Right lobe of liver (tissue), 6 donors: Measurements from ENCODE around the gene PARVB. TPM values are rescaled to one million over a fixed set of nuclear protein-coding genes. Genes with fewer than 3 reads are reported as not detected.
A peak's percentile ranks its signal among the peaks of the same experiment; 100 is the strongest.

Experiments used
- ATAC-seq, 4 donors: fragments of 200-7000 bp; cut with Tn5 transposase; one replicate each; pipeline ENCODE4 v1.9.1; 2020; ENCODE audit warnings: mild to moderate bottlenecking in 4 of 4, moderate library complexity in 4 of 4
- DNase-seq, 3 donors: peaks; one replicate each; pipeline ENCODE4 v3.0.0-alpha.2; 2020
- H3K27ac ChIP-seq, 3 donors: fragments of 200-600 bp; one replicate each; pipeline ENCODE4 v1.8.0; 2022
- H3K27me3 ChIP-seq, 2 donors: fragments of 200-600 bp; one replicate each; pipeline ENCODE4 v1.8.0; 2022
- H3K36me3 ChIP-seq, 4 donors: fragments of 200-600 bp; sonication (generic) in 1 of 4; one replicate each; pipeline versions ENCODE4 v1.5.1 to v1.8.0; 2017 to 2022; ENCODE audit warnings: control low read depth in 1 of 4
- H3K4me1 ChIP-seq, 4 donors: fragments of 200-600 bp; sonication (generic) in 1 of 4; one replicate each; pipeline versions ENCODE4 v1.5.1 to v1.8.0; 2017 to 2022; ENCODE audit warnings: control low read depth in 1 of 4
- H3K4me3 ChIP-seq, 3 donors: fragments of 200-600 bp; one replicate each; pipeline ENCODE4 v1.8.0; 2022
- H3K9me3 ChIP-seq, 4 donors: fragments of 200-600 bp; sonication (generic) in 1 of 4; one replicate each; pipeline versions ENCODE4 v1.5.1 to v1.8.0; 2017 to 2022; ENCODE audit warnings: control low read depth in 1 of 4
- POLR2A ChIP-seq: fragments of 450-650 bp; IDR thresholded peaks from one replicate; pipeline ENCODE4 v1.6.1; 2017; ENCODE audit warnings: antibody characterized with exemption, mild to moderate bottlenecking
- WGBS: methylation state at CpG from one replicate; pipeline ENCODE4 v1.1.6; 2018; ENCODE audit warnings: low coverage, low lambda C conversion rate; ENCODE audit not compliant: insufficient coverage; ENCODE audit errors: missing lambda C conversion rate; 5-methylcytosine and 5-hydroxymethylcytosine counted together
- intact Hi-C, 2 donors: fragments of 100-400 bp; cut with DNase I; formaldehyde crosslinking; loops; one replicate each; pipeline versions ENCODE4 v1.11.2 to v1.14.1; 2022
- total RNA-seq, 6 experiments: library from RNA; depleted of rRNA in 2 of 6; stranded (reverse); fragments of >200 nt in 2 of 6; fragmentation: NEBNext Ultra II Directional in 3 of 6; extraction: Animal tissue kit (Norgen Biotek cat#: 25700) in 3 of 6; gene quantifications; one replicate each; pipeline versions ENCODE4 v1.1.0 to v1.2.4, GENCODE V29; 2016 to 2023
- TF ChIP-seq, protein P1 (sequence below), 4 donors: fragments of 200-600 bp in 3 of 4; fragments of 450-650 bp in 1 of 4; IDR thresholded peaks; one replicate each; pipeline versions ENCODE4 v1.5.1 to v1.8.0; 2016 to 2022; ENCODE audit warnings: antibody characterized with exemption in 4 of 4, mild to moderate bottlenecking in 2 of 4
- donor health status: DM: no; HTN: yes; CAD: no.
- donor health status: DM: no; HTN: no; CAD: no.
- donor health status: DM: no; HTN: no; CAD: no.
- donor health status: DM: no; HTN: yes; CAD: no.
- donor health status: DM: no; HTN: yes; CAD: no.

Gene PARVB
- total RNA-seq, 6 experiments from 2014 or later: 14.2 to 21.3 (median 15.2) TPM

- no peak overlapping the region for H3K27ac ChIP-seq
- H3K9me3 ChIP-seq: no peaks in the 10 kb centered on the region
- WGBS: 95% methylated on average over 3 of the region's 5 CpGs
- no peak overlapping the region for H3K4me3 ChIP-seq
- no peaks in the 10 kb centered on the region for H3K36me3 ChIP-seq
- intact Hi-C loops: no loop called here
- TF ChIP-seq, protein P1, sequence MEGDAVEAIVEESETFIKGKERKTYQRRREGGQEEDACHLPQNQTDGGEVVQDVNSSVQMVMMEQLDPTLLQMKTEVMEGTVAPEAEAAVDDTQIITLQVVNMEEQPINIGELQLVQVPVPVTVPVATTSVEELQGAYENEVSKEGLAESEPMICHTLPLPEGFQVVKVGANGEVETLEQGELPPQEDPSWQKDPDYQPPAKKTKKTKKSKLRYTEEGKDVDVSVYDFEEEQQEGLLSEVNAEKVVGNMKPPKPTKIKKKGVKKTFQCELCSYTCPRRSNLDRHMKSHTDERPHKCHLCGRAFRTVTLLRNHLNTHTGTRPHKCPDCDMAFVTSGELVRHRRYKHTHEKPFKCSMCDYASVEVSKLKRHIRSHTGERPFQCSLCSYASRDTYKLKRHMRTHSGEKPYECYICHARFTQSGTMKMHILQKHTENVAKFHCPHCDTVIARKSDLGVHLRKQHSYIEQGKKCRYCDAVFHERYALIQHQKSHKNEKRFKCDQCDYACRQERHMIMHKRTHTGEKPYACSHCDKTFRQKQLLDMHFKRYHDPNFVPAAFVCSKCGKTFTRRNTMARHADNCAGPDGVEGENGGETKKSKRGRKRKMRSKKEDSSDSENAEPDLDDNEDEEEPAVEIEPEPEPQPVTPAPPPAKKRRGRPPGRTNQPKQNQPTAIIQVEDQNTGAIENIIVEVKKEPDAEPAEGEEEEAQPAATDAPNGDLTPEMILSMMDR (IDR thresholded peaks at IDR 0.05): no peak
- TF ChIP-seq POLR2A: no peak
- DNase-seq: no peak
- H3K27me3 ChIP-seq: no peaks in the 10 kb centered on the region
- ATAC-seq: no peak
- peaks cover 0 to 9% (median 4%) of the 10 kb centered on the region in 4 donors for H3K4me1 ChIP-seq
Measured at GRCh38 chr22:44019846-44020245, 4.3 kb upstream of the PARVB start.

DNA sequence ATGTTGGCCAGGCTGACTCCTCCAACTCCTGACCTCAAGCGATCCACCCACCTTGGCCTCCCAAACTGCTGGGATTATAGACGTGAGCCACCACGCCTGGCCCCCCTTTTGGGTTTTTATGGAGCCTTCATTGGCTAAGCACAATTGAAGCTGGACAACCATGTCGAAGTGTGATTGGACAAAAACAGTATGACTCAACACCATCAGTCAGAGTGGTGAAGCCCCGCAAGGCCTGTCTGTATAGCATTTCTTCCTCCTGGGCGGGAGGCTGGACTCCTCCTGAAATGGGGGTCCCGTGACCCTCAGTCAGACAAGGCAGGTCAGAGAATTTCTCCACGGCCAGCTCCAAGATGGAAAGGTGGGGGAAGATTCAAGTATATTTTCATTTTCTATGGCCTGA, 3.1 kb upstream of the PARVB start:
- intact Hi-C loops: no loop called here
- no peaks in the 10 kb centered on the region for H3K27me3 ChIP-seq
- TF ChIP-seq POLR2A: no peak
- TF ChIP-seq, protein P1 (IDR thresholded peaks at IDR 0.05): no peak
- no peak for ATAC-seq
- WGBS: 80% methylated on average over 7 of the region's 8 CpGs
- no peaks in the 10 kb centered on the region for H3K36me3 ChIP-seq
- H3K4me3 ChIP-seq: no peak overlapping the region
- H3K9me3 ChIP-seq: no peaks in the 10 kb centered on the region
- peaks cover 0 to 9% (median 4%) of the 10 kb centered on the region in 4 donors for H3K4me1 ChIP-seq
- no peak for DNase-seq
- no peak overlapping the region for H3K27ac ChIP-seq

DNA sequence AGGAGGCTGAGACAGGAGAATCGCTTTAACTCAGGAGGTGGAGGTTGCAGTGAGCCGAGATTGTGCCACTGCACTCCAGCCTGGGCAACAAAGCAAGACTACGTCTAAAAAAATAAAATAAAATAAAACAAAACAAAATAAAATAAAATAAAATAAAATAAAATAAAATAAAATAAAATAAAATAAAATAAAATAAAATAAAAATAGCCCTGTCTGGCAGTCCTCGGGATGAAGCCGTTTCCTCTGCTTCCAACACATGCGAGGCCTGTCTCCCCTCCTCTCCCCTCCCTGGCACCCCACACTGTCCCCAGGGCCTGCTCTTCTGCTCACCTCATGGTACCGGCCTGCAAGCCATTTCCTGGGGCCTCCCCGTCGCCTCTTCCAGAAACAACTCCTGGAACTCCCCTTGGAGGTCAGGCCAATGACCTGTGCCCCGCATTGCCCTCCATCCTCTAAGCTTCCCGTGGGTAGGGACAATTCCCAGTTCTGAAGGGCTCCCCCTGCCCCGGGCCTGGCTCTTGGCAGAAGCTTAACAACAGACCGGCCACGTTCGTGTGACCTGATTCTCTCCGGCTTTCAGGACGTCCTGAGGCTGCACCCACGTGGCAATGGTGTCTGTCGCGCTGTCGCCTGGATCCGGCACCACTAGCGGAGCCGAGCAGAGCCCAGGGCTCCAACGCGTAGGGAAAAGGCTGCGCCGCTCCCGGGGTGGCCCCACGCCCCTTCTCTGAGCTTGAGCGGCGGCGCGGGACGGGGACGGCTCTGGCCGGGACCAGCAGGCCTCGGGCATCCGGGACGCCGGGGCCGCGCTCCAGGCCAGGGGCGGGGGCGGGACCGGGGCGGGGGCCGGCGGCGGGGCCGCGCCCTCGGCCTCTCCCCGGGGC, 456 bp upstream of the PARVB start:
- Histone ChIP-seq H3K4me3 (peak overlapping the region; percentile 41 to 64 (median 56)), H3K27ac (peak overlapping the region; percentile 40 to 88 (median 79)), H3K36me3 (no peaks in the 10 kb centered on the region), H3K9me3 (no peaks in the 10 kb centered on the region), H3K27me3 (no peaks in the 10 kb centered on the region), H3K4me1 (peaks cover 0 to 11% (median 5%) of the 10 kb centered on the region in 4 donors)
- TF ChIP-seq, protein P1 (IDR thresholded peaks at IDR 0.05): no peak
- no peak for TF ChIP-seq POLR2A
- DNase-seq (peak; percentile 64 to 72 (median 69)), ATAC-seq (peak; percentile 49 to 71 (median 68))
- intact Hi-C loops: no loop called here
- WGBS: 14% methylated on average over 26 of the region's 54 CpGs

DNA sequence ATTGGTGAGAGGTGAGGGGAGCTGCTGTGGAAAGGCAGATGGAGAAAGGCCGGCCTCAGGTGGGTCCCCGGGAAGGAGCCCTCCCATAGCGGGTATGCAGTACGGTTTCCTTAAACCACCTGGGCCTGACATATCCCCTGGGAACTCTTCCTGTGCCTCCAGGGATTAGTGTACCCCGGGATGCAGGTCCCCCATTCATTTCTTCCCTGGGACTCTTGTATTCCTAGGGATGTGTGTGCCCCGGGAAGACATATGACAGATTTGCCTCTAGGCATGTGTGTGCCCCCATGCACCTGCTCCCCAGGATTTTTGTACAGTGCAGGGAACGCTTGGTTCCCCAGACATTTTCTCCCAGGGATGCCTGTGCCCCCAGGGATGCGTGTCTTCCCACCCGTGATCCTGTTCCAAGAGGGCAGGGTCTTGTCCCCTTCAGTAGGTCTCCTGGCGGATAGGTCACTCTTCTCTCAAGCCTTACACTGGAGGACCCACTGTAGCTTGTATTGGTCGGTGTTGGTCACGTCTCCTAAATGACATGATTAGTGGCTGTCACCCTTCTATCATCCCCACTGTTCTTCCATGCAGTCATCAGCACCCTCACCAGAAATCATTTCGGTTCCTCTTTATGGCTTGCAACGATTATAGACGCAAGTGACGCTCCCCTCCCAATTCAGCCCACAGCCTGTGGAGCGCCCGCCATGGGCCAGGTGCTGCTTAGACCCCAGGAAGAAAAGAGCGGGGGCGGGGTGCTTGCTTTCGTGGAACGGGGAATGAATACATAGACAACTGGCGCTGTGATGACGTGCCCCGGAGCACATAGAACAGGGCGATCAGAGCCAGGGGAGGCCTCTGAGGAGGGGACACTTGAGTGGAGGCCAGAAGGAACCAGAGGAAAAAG, 1.3 kb downstream of the PARVB start:
- Histone ChIP-seq H3K27ac (peak overlapping the region; percentile 66 to 92 (median 79)), H3K4me1 (peaks cover 0 to 23% (median 10%) of the 10 kb centered on the region in 4 donors), H3K27me3 (no peaks in the 10 kb centered on the region), H3K36me3 (no peaks in the 10 kb centered on the region), H3K4me3 (peak overlapping the region; percentile 39 to 64 (median 58)), H3K9me3 (no peaks in the 10 kb centered on the region)
- ATAC-seq (peak in 2 of 4 donors; percentile 8 to 21), DNase-seq (peak in 1 of 3 donors; percentile 55)
- WGBS: 77% methylated on average over 19 of the region's 26 CpGs
- no peak for TF ChIP-seq POLR2A
- TF ChIP-seq, protein P1 (IDR thresholded peaks at IDR 0.05): no peak
- intact Hi-C loops: no loop called here
